ENCODE data around the gene GLUD1.

DNA sequence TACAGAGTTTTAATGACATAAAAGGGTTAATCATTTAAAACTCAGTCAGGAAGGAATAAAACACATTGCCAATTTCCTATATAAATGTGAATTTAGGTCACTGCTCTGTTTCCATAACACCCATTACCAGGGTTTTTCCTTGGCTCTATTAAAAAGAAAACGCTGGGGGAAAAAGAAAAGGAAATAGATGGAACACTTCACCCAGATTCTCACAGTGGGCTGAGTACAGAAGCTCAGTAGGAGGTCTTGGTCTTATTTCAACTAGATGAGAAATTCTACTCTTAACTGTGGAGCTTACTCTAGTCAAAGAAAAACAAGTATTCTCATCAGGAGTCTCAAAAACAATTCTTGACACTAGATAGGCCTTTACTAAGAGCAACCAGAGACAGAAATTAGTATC is 36.5 kb downstream of the GLUD1 start:
- TF ChIP-seq CTCF (IDR thresholded peaks at IDR 0.05) (no peak), POLR2A (IDR thresholded peaks at IDR 0.05) (no peak)

Data from thyroid gland (tissue), 4 donors.